ENCODE data around the gene BTG2. TPM values are rescaled to one million over a fixed set of nuclear protein-coding genes. Genes with fewer than 3 reads are reported as not detected.
"Not testable (repeated sequence)": the region's sequence is repeated elsewhere in the genome, so short reads cannot be mapped to it uniquely, and the experiment has no call there.

Gene BTG2
- total RNA-seq, 1 experiment from 2014 or later, result 2.9 TPM

DNA sequence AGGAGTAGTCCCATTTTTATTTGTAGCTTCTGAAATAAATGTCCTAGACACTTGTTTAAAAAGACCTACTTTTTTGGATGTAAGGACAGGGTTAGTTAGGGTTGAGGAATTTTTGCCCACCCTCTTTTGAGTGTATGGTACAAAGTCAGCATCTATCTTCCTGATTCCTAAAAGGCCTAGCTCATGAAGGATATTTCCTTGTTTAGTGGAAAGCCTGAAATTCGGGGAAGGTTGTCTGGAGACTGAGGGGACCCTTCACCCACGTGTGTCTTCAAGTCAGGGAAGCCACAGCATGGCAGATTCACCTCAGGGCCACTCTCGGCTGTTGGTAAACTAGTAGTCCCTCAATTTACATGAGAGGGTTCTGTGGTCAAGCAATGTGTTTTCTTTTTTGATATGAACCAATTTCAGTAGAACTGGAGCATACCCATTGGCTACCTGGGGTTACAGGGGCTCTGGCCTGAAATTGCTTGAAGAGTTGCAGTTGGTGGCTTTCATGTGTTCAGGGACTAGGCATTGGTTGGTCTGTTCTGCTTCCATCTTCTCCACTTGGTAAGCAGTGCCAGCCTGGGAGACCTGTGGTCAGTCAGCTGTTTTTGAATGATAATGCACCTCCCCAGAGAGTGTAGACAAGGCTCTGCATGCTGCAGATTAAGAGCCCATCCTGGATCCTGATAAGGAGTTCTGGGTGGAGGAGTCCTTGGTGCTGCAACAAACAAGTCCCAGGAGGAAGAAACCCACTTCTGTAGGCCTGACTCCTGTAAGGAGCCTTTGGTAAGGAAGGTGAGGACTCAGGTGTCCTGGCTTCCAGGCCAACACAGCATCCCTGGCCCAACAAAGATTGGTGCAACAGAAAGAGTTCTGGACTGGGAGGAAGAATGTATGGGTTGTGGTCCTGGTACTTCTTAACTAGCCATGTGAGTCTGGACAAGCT, 6.3 kb downstream of the BTG2 start:
- Histone ChIP-seq H3K14ac (ENCODE audit: insufficient read depth, low read length) (no peak overlapping the region), H3K4me2 (ENCODE audit: insufficient read depth, insufficient read length, low read length) (no peak overlapping the region), H3K18ac (ENCODE audit: insufficient read length, low read depth, low read length) (no peak overlapping the region), H4K20me1 (ENCODE audit: control insufficient read depth, insufficient read depth, insufficient read length) (no peaks in the 10 kb centered on the region), H3K23me2 (ENCODE audit: insufficient read length, low read depth, low read length, poor library complexity, severe bottlenecking) (peaks cover 3% of the 10 kb centered on the region), H3K4ac (ENCODE audit: low read depth, low read length) (no peak overlapping the region), H2BK12ac (ENCODE audit: insufficient read length, low read depth, low read length) (no peak overlapping the region), H3K27me3 (ENCODE audit: insufficient read depth, low read length) (peaks cover 50% of the 10 kb centered on the region), H3K79me1 (ENCODE audit: insufficient read depth, low read depth, low read length, poor library complexity, severe bottlenecking) (no peaks in the 10 kb centered on the region), H3K79me2 (ENCODE audit: insufficient read depth, low read length) (no peaks in the 10 kb centered on the region), H2BK15ac (ENCODE audit: low read depth, low read length) (no peak overlapping the region), H3K23ac (ENCODE audit: insufficient read length, low read depth, low read length) (no peak overlapping the region), H4K5ac (ENCODE audit: insufficient read length, low read depth, low read length) (no peak overlapping the region), H3K9ac (ENCODE audit: extremely low read depth, insufficient read length, low read length) (no peak overlapping the region), H2BK120ac (ENCODE audit: low read depth, low read length, poor library complexity, severe bottlenecking) (no peak overlapping the region), H3K4me1 (ENCODE audit: insufficient read depth, low read length) (peaks cover 10% of the 10 kb centered on the region), H2BK20ac (ENCODE audit: low read depth, low read length, poor library complexity, severe bottlenecking) (no peak overlapping the region), H2AFZ (ENCODE audit: low read length) (no peak overlapping the region), H2BK5ac (ENCODE audit: insufficient read length, low read length) (no peak overlapping the region), H3T11ph (ENCODE audit: low read length) (no peak overlapping the region), H2AK5ac (ENCODE audit: insufficient read length, low read length) (no peak overlapping the region), H3K56ac (ENCODE audit: insufficient read length, low read depth, low read length) (no peak overlapping the region), H3K27ac (ENCODE audit: insufficient read length, low read depth, low read length) (no peak overlapping the region), H4K91ac (ENCODE audit: insufficient read length, low read depth, low read length) (no peak overlapping the region), H4K8ac (replicated peaks; ENCODE audit: insufficient read length, low read depth, low read length) (no peak overlapping the region), H3K9me3 (ENCODE audit: control insufficient read depth, low read depth, low read length) (no peaks in the 10 kb centered on the region)
- no peak for DNase-seq
- TF ChIP-seq, protein P1, sequence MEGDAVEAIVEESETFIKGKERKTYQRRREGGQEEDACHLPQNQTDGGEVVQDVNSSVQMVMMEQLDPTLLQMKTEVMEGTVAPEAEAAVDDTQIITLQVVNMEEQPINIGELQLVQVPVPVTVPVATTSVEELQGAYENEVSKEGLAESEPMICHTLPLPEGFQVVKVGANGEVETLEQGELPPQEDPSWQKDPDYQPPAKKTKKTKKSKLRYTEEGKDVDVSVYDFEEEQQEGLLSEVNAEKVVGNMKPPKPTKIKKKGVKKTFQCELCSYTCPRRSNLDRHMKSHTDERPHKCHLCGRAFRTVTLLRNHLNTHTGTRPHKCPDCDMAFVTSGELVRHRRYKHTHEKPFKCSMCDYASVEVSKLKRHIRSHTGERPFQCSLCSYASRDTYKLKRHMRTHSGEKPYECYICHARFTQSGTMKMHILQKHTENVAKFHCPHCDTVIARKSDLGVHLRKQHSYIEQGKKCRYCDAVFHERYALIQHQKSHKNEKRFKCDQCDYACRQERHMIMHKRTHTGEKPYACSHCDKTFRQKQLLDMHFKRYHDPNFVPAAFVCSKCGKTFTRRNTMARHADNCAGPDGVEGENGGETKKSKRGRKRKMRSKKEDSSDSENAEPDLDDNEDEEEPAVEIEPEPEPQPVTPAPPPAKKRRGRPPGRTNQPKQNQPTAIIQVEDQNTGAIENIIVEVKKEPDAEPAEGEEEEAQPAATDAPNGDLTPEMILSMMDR (conservative IDR thresholded peaks at IDR 0.05), result no peak
- Mint-ChIP-seq H3K4me3 (no peak overlapping the region), H3K27ac (no peak overlapping the region), H3K36me3 (ENCODE audit: insufficient read depth in 1 of 3, low read depth in 3 of 3) (peaks cover 0 to 3% (median 0%) of the 10 kb centered on the region in 3 experiments; a peak in 2 of 7 replicates), H3K4me1 (peaks cover 34 to 41% of the 10 kb centered on the region in 2 experiments), H3K27me3 (ENCODE audit: low read depth) (peaks cover 97% of the 10 kb centered on the region), H3K9me3 (no peaks in the 10 kb centered on the region)
- no CpG with 5 or more reads among the region's 3 CpGs for WGBS (ENCODE audit: extremely low coverage, insufficient read length, low lambda C conversion rate)

DNA sequence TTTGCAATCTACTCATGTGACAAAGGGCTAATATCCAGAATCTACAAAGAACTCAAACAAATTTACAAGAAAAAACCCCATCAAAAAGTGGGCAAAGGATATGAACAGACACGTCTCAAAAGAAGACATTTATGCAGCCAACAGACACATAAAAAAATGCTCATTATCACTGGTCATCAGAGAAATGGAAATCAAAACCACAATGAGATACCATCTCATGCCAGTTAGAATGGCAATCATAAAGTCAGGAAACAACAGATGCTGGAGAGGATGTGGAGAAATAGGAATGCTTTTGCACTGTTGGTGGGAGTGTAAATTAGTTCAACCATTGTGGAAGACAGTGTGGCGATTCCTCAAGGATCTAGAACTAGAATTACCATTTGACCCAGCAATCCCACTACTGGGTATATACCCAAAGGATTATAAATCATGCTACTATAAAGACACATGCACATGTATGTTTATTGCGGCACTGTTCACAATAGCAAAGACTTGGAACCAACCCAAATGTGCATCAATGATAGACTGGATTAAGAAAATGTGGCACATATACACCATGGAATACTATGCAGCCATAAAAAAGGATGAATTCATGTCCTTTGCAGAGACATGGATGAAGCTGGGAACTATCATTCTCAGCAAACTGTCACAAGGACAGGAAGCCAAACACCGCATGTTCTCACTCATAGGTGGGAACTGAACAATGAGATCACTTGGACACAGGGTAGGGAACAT, 8.9 kb downstream of the BTG2 start:
- H3K9me3 Mint-ChIP-seq; H3K23me2 ChIP-seq (ENCODE audit: insufficient read length, low read depth, low read length, poor library complexity, severe bottlenecking); H3K56ac ChIP-seq (ENCODE audit: insufficient read length, low read depth, low read length); H3K23ac ChIP-seq (ENCODE audit: insufficient read length, low read depth, low read length); H4K91ac ChIP-seq (ENCODE audit: insufficient read length, low read depth, low read length); H3K9me3 ChIP-seq (ENCODE audit: control insufficient read depth, low read depth, low read length); H3K9ac ChIP-seq (ENCODE audit: extremely low read depth, insufficient read length, low read length); H3K79me1 ChIP-seq (ENCODE audit: insufficient read depth, low read depth, low read length, poor library complexity, severe bottlenecking); H4K5ac ChIP-seq (ENCODE audit: insufficient read length, low read depth, low read length); H2BK5ac ChIP-seq (ENCODE audit: insufficient read length, low read length); H3K14ac ChIP-seq (ENCODE audit: insufficient read depth, low read length); H3K18ac ChIP-seq (ENCODE audit: insufficient read length, low read depth, low read length); H3K4me2 ChIP-seq (ENCODE audit: insufficient read depth, insufficient read length, low read length); H2BK12ac ChIP-seq (ENCODE audit: insufficient read length, low read depth, low read length); H3K27ac ChIP-seq (ENCODE audit: insufficient read length, low read depth, low read length); H3T11ph ChIP-seq (ENCODE audit: low read length); H2BK20ac ChIP-seq (ENCODE audit: low read depth, low read length, poor library complexity, severe bottlenecking); H3K4me1 ChIP-seq (ENCODE audit: insufficient read depth, low read length); H2BK120ac ChIP-seq (ENCODE audit: low read depth, low read length, poor library complexity, severe bottlenecking); H4K20me1 ChIP-seq (ENCODE audit: control insufficient read depth, insufficient read depth, insufficient read length); H3K27ac Mint-ChIP-seq; H3K36me3 Mint-ChIP-seq (ENCODE audit: insufficient read depth in 1 of 3, low read depth in 3 of 3); DNase-seq; H2AK5ac ChIP-seq (ENCODE audit: insufficient read length, low read length); H2AFZ ChIP-seq (ENCODE audit: low read length); H3K4ac ChIP-seq (ENCODE audit: low read depth, low read length); H4K8ac ChIP-seq (replicated peaks; ENCODE audit: insufficient read length, low read depth, low read length); H3K4me3 Mint-ChIP-seq; H2BK15ac ChIP-seq (ENCODE audit: low read depth, low read length); H3K79me2 ChIP-seq (ENCODE audit: insufficient read depth, low read length): not testable (repeated sequence)
- H3K4me1 Mint-ChIP-seq, result peaks cover 15 to 21% of the 10 kb centered on the region in 2 experiments
- WGBS (ENCODE audit: extremely low coverage, insufficient read length, low lambda C conversion rate), result no CpG with 5 or more reads among the region's 4 CpGs
- H3K27me3 ChIP-seq (ENCODE audit: insufficient read depth, low read length), result peaks cover 37% of the 10 kb centered on the region
- H3K27me3 Mint-ChIP-seq (ENCODE audit: low read depth), result peaks cover 98% of the 10 kb centered on the region
